Sigmoid colon (tissue), 4 donors: ENCODE measurements around the gene SRSF5.

Experiments
- EP300 ChIP-seq, 4 donors: sonication (generic); formaldehyde crosslinking; IDR thresholded peaks; one replicate each; pipeline ENCODE4 v1.6.1; 2017; ENCODE audit warnings: antibody characterized with exemption in 4 of 4
- POLR2A ChIP-seq, 2 donors: fragments of 450-650 bp; IDR thresholded peaks; one replicate each; pipeline ENCODE4 v1.6.1; 2016; ENCODE audit warnings: antibody characterized with exemption in 2 of 2, mild to moderate bottlenecking in 2 of 2, moderate library complexity in 2 of 2
- TF ChIP-seq, protein P1 (sequence below), 4 experiments: fragments of 450-650 bp in 3 of 4; fragments of 200-600 bp in 1 of 4; IDR thresholded peaks; one replicate each; pipeline ENCODE4 v1.5.1; 2016 to 2019; ENCODE audit warnings: antibody characterized with exemption in 4 of 4, mild to moderate bottlenecking in 3 of 4, moderate library complexity in 2 of 4

DNA sequence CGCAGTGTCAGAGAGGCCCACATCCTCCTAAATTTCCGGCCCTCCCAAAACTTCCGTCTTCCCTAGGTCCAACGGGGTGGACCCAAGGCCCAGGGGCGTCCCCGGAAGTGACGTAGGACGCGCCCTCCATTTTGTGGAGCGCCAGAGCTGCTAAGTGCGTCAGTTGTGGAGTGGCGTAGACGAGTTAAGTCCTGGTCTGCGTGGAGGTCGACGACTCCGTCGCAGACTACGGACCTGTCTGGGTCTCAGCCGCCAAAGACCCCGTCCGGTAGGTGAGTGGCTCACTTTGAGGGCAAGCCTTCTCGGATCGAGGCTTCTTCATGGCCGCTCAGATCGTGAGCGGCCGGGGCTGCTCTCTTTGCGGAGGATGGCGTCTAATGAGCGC, at the start of gene SRSF5:
- TF ChIP-seq, protein P1, sequence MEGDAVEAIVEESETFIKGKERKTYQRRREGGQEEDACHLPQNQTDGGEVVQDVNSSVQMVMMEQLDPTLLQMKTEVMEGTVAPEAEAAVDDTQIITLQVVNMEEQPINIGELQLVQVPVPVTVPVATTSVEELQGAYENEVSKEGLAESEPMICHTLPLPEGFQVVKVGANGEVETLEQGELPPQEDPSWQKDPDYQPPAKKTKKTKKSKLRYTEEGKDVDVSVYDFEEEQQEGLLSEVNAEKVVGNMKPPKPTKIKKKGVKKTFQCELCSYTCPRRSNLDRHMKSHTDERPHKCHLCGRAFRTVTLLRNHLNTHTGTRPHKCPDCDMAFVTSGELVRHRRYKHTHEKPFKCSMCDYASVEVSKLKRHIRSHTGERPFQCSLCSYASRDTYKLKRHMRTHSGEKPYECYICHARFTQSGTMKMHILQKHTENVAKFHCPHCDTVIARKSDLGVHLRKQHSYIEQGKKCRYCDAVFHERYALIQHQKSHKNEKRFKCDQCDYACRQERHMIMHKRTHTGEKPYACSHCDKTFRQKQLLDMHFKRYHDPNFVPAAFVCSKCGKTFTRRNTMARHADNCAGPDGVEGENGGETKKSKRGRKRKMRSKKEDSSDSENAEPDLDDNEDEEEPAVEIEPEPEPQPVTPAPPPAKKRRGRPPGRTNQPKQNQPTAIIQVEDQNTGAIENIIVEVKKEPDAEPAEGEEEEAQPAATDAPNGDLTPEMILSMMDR (IDR thresholded peaks at IDR 0.05) = no peak
- peak; percentile 97 to 99 for TF ChIP-seq POLR2A (IDR thresholded peaks at IDR 0.05)
- peak in 1 of 4 donors; percentile 14 for TF ChIP-seq EP300 (IDR thresholded peaks at IDR 0.05)
